GM23248 (cell line): Measurements from ENCODE around the gene PEAK1.

Experiments used
- EZH2 ChIP-seq: fragments of 200-600 bp; sonication (generic); IDR thresholded peaks from 2 replicates; pipeline ENCODE4 v1.6.1; 2018; ENCODE audit warnings: antibody characterized with exemption, mild to moderate bottlenecking; ENCODE audit not compliant: insufficient read depth, poor library complexity, severe bottlenecking
- EZH2phosphoT487 ChIP-seq: fragments of 200-600 bp; sonication (generic); IDR thresholded peaks from 2 replicates; pipeline ENCODE4 v1.6.1; 2018; ENCODE audit warnings: antibody characterized with exemption, moderate library complexity, mild to moderate bottlenecking, low read depth; ENCODE audit not compliant: insufficient read depth

GRCh38 chr15:77305953-77306352 lies 114.0 kb downstream of the PEAK1 start:
- no peak for TF ChIP-seq EZH2
- no peak for TF ChIP-seq EZH2phosphoT487
